ENCODE results near the gene RARA.

DNA sequence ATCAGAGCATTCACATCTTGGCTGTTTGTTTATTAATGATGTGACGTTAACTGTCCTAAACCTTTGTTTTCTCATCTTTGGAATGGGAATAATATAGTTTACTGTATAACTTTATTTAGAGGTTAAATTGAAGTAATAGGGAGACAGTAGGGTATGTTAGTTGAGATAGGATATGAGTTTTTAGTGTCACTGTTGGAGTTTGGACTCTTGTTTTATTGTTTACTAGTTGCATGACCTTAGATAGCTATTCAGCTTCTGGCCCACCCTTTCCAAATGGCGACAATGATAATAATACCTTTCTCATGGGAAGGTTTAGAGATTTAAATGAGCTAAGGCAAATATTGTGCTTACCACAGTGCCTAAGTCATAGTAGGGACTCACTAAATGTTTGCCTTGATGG, 49.5 kb upstream of the RARA start:
- TF ChIP-seq POLR2A (IDR thresholded peaks at IDR 0.05) (no peak), POLR2AphosphoS5 (IDR thresholded peaks at IDR 0.05) (no peak)
- TF ChIP-seq, protein P1, sequence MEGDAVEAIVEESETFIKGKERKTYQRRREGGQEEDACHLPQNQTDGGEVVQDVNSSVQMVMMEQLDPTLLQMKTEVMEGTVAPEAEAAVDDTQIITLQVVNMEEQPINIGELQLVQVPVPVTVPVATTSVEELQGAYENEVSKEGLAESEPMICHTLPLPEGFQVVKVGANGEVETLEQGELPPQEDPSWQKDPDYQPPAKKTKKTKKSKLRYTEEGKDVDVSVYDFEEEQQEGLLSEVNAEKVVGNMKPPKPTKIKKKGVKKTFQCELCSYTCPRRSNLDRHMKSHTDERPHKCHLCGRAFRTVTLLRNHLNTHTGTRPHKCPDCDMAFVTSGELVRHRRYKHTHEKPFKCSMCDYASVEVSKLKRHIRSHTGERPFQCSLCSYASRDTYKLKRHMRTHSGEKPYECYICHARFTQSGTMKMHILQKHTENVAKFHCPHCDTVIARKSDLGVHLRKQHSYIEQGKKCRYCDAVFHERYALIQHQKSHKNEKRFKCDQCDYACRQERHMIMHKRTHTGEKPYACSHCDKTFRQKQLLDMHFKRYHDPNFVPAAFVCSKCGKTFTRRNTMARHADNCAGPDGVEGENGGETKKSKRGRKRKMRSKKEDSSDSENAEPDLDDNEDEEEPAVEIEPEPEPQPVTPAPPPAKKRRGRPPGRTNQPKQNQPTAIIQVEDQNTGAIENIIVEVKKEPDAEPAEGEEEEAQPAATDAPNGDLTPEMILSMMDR (IDR thresholded peaks at IDR 0.05) = no peak

Data from upper lobe of left lung (tissue), 4 donors.